ENCODE data around the gene PYGB. TPM values are rescaled to one million over a fixed set of nuclear protein-coding genes. Genes with fewer than 3 reads are reported as not detected.
A peak's percentile ranks its signal among the peaks of the same experiment; 100 is the strongest.
"Not testable (repeated sequence)": the region's sequence is repeated elsewhere in the genome, so short reads cannot be mapped to it uniquely, and the experiment has no call there.

Gene PYGB
- total RNA-seq, 1 donor from 2014 or later = 155 TPM

- no peak for DNase-seq (ENCODE audit: low read depth)
Measured at GRCh38 chr20:25314497-25315417, 66.9 kb downstream of the PYGB start.

GRCh38 chr20:25315418-25316210, 67.7 kb downstream of the PYGB start:
- DNase-seq (ENCODE audit: low read depth) = peak; percentile 83

DNA sequence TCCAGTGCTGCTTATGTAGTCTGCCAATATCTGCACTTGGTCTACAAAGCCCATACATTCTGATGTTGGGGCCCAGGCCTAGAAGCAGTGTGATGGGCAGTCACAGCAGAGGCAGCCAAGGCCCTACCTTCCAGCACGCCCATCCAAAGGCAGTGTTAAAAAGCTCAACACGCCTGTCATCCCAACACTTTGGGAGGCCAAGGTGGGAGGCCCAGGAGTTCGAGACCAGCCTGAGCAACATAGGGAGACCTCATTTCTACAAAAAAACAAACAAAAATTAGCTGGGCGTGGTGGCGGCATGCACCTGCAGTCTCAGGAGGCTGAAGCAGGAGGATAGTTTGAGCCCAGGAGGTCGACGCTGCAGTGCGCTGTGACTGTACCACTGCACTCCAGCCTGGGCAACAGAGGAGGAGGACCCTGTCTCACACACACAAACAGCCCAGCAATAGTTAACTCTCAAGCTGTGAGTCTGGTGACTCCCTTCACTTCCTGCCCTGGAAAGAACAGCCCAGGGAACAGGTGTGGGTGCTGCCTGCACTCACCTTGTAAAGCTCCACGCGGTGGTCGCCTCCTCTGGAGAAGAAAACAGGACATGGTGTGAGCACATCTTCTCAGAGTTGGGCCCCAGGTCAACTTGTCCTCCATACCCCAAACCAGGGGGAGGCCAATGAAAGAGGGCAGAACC, 68.8 kb downstream of the PYGB start:
- no peak for DNase-seq (ENCODE audit: low read depth)

DNA sequence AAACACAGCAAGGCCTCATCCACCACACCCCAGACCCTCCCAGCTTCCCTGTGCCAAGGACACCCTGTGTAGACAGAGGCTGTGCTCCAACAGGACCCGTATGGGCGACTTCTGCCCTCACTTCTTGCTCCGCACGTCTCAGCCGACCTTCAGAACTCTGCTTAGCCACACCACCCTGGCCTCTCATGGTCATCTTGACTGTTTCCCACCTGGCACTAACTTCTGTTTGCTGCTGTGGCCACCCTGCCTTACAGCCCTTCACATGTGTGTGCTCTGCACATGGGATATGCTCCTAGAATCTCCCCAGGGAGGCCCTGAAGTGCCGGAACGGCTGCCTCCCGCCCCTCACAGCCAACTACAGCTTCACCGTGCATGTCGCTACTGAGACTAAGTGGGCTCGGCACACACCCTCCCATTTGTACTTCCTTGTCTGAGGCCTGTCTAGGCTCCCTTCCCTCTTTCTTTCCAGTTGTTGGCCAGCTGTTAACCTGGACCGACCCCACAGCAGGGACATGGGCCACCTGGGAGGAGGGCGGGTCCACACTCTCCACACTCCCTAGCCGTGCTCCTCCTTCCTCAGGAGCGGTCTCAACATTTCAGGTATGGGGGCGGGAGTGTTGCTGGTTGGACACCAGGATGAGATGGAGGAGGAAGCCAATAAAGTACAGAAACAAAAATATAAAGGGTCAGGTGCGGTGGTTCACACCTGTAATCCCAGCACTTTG, 69.6 kb downstream of the PYGB start:
- DNase-seq (ENCODE audit: low read depth) = no peak

DNA sequence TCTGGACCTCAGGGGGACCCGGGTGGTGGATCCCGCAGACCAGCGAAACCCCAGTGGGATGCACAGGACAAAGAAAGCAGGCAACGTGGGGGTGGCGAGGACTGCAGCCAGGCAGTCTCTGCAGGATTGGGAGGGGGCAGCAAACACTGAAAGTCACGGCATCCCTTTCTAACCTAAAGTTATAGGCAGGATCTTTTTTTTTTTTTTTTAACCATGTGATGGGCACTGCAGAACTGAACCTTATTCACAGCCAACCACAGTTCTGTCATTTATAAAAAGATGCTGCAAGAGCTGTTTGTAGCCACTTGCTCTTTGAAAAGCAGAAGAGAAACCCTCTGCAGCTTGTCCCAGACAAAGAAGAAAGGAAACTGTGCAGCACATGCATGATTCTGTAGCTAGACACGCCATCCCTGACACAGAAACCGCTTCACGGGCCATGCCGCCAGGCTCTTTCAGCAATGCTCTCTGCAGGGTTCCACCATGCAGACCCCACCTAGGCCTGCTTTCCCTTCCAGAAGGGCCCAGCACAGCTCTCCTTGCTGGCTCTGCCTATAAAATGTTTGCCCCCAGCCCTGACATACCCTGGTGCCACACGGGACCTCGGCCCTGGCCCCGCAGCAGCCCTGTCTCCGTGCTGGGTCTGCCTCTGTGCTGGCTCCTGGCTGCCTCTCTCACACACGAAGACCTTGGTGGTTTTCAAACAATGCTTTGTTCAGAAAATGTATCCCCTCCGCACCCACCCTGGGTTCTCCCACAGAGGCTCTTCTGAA, 70.8 kb downstream of the PYGB start:
- no peak for DNase-seq (ENCODE audit: low read depth)

- no peak for DNase-seq (ENCODE audit: low read depth)
Measured at GRCh38 chr20:25319241-25320034, 71.6 kb downstream of the PYGB start.

DNA sequence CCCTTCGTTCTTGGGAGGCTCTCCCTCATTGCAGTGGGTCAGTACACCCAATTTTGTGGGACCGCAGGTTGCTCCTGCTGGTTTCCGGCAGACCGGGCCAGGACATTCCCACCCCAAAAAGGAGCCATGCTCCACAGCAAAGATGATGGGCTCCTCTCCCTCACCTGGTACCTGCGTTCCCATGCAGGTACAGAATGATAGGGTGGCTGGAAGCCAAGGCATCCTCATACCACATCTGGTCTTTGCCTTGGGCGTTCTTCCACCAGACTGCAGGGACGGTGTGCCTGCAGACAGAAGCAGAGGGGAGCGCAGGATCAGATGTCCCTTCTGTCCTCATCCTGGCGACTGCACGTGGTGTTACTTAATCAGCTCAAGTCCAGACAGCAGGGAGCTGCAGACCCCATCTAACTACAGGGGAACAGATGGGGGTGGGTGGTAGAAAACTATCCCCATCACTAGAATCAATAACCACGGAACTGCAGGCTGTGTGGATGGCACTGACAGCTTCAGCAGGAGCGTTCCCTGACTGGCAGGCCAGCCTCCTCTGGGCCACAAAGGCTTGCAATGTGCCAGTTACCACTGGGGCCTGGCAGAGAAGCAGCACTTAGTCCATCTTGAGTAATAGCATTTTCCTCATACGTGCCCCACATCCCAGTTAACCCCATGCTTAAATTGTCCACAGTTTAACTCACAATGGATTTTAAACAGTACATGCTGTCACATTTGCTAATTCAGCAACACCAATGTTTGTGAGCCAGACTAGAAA, 72.3 kb downstream of the PYGB start:
- DNase-seq (ENCODE audit: low read depth) = no peak

- no peak for DNase-seq (ENCODE audit: low read depth)
Measured at GRCh38 chr20:25321262-25321831, 73.5 kb downstream of the PYGB start.

DNA sequence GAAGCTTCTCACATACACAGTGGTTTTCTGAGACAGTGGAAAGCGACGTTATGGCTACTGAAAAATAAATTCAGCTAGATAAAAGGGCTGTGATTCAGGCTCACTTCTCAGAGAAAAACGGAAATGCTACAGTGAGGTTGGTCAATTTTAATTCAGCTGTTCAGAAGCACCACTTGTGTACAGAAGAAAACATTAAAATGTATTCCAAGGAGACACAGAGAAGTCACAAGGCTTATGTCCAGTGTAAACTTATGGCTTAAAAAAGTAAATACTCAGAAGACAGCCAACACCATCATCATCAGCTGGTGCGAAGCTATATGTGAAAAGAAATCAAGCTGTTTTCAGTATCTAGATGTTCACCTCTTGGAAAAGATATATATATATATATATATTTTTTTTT, 74.1 kb downstream of the PYGB start:
- no peak for DNase-seq (ENCODE audit: low read depth)

DNA sequence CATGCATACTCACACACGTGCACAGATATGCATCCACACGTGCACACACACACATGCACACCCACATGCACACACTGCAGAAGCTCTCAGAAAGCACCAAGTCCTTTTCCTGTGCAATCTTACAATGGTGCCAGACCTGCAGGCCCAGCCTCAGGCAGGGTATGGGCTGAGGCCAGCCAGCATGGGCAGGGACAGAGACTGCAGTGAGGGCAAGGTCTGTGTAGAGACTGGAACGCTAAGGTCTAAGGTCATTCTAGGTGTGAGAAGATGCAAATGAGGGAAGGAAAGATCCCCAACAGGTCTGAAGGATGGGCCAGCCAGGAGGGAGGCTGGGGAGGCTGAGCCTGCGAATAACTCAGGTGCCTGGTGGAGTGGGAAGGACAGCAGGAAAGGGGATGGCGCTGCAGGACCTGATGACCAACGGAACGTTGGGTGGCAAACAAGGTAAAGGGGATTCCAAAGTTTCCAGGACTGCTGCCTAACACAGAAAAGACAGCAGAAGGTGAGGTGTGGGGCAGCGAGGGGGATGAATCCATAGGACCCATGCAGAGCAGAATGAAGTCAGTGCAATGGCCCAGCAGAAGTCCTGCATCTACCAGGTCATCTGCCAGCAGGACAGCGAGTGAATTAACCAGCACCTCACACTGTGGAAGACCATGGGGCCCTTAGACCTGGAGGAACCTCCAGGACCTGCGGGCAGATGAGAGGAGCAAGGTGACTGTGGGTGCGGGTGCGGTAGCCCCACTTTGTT, 75.8 kb downstream of the PYGB start:
- no peak for DNase-seq (ENCODE audit: low read depth)

GRCh38 chr20:25324412-25324811, 76.5 kb downstream of the PYGB start:
- DNase-seq (ENCODE audit: low read depth) = no peak

GRCh38 chr20:25325073-25325472, 77.2 kb downstream of the PYGB start:
- DNase-seq (ENCODE audit: low read depth) = no peak

DNA sequence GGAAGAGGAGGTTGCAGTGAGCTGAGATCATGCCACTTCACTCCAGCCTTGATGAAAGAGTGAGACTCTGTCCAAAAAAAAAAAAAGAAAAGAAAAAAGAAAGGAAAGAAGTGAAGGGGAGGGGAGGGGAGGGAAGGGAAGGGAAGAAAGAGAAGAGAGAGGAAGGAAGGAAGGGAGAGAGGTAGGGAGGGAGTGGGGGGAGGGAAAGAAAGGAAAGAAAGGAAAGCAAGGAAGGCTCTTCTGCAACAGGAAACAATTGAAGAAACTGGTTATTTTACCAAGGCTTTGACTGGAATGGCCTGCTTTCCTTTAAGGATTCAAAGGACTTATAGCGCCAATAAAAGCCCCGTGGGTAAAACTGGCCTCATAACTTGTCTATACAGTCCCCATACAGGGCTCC, 78.1 kb downstream of the PYGB start:
- DNase-seq (ENCODE audit: low read depth) = no peak

- peak; percentile 80 for DNase-seq (ENCODE audit: low read depth)
Measured at GRCh38 chr20:25327521-25328235, 79.8 kb downstream of the PYGB start.

- no peak for DNase-seq (ENCODE audit: low read depth)
Measured at GRCh38 chr20:25328954-25329498, 81.1 kb downstream of the PYGB start.

DNA sequence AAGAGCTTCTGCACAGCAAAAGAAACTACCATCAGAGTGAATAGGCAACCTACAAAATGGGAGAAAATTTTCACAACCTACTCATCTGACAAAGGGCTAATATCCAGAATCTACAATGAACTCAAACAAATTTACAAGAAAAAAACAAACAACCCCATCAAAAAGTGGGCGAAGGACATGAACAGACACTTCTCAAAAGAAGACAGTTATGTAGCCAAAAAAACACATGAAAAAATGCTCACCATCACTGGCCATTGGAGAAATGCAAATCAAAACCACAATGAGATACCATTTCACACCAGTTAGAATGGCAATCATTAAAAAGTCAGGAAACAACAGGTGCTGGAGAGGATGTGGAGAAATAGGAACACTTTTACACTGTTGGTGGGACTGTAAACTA, 87.1 kb downstream of the PYGB start:
- DNase-seq (ENCODE audit: low read depth) = not testable (repeated sequence)
